HepG2 (cell line): Measurements from ENCODE around the gene CEP68. TPM values are rescaled to one million over a fixed set of nuclear protein-coding genes. Genes with fewer than 3 reads are reported as not detected.

Source experiments
- HNF4A ChIP-seq: sonication (generic); formaldehyde crosslinking; IDR thresholded peaks from 2 replicates; pipeline ENCODE4 v1.4.0; 2020; ENCODE audit warnings: missing genetic modification reagents
- HOXA9 ChIP-seq: sonication (generic); formaldehyde crosslinking; IDR thresholded peaks from 2 replicates; pipeline ENCODE4 v1.8.1; 2022; ENCODE audit warnings: missing genetic modification reagents, mild to moderate bottlenecking, moderate library complexity, borderline replicate concordance
- IKZF1 ChIP-seq: fragments of 450-650 bp; IDR thresholded peaks from 2 replicates; pipeline ENCODE4 v1.7.1; 2016
- MXD3 ChIP-seq: IDR thresholded peaks from 2 replicates; pipeline ENCODE4 v1.6.1; 2016; ENCODE audit warnings: mild to moderate bottlenecking, missing biosample characterization, missing genetic modification reagents
- SNAPC2 ChIP-seq: sonication (generic); formaldehyde crosslinking; IDR thresholded peaks from 2 replicates; pipeline ENCODE4 v1.8.1; 2022; ENCODE audit warnings: mild to moderate bottlenecking, missing genetic modification reagents
- TBP ChIP-seq: sonication (generic); formaldehyde crosslinking; IDR thresholded peaks from 2 replicates; pipeline ENCODE4 v1.5.0; 2020; ENCODE audit warnings: missing genetic modification reagents
- TFAP4 ChIP-seq: sonication (generic); IDR thresholded peaks from 2 replicates; pipeline ENCODE4 v1.6.1; 2016; ENCODE audit warnings: low read depth, borderline replicate concordance
- ZNF224 ChIP-seq: sonication (generic); formaldehyde crosslinking; IDR thresholded peaks from 2 replicates; pipeline ENCODE4 v1.5.0; 2020; ENCODE audit warnings: mild to moderate bottlenecking, missing genetic modification reagents
- ZNF264 ChIP-seq: sonication (generic); formaldehyde crosslinking; IDR thresholded peaks from 2 replicates; pipeline ENCODE4 v1.4.0; 2020; ENCODE audit warnings: missing genetic modification reagents
- ZNF282 ChIP-seq: fragments of 450-650 bp; IDR thresholded peaks from 2 replicates; pipeline ENCODE4 v1.6.1; 2018; ENCODE audit not compliant: partially characterized antibody
- ZNF318 ChIP-seq: sonication (generic); formaldehyde crosslinking; IDR thresholded peaks from 2 replicates; pipeline ENCODE4 v1.4.0; 2020; ENCODE audit warnings: mild to moderate bottlenecking, missing genetic modification reagents
- ZNF326 ChIP-seq: sonication (generic); formaldehyde crosslinking; IDR thresholded peaks from 2 replicates; pipeline ENCODE4 v1.4.0; 2020; ENCODE audit warnings: missing genetic modification reagents, borderline replicate concordance
- ZNF510 ChIP-seq: sonication (generic); formaldehyde crosslinking; IDR thresholded peaks from 2 replicates; pipeline ENCODE4 v1.4.0; 2020; ENCODE audit warnings: low read depth, mild to moderate bottlenecking, missing genetic modification reagents
- ZNF629 ChIP-seq: sonication (generic); formaldehyde crosslinking; conservative IDR thresholded peaks from 2 replicates; pipeline ENCODE4 v1.5.0; 2020; ENCODE audit warnings: missing genetic modification reagents
- polyA plus RNA-seq, 8 experiments: library from polyadenylated mRNA; depleted of rRNA in 3 of 8; stranded (reverse) in 7 of 8; unstranded in 1 of 8; fragments of >200 nt; fragmentation: Illumina TruSeq in 4 of 8; extraction: Trizol in 4 of 8; gene quantifications; 2 replicates each; pipeline versions ENCODE4 v1.2.1 to v1.2.3, GENCODE V29; 2011 to 2016; ENCODE audit warnings: low read depth in 4 of 8, missing spikeins in 1 of 8, mixed read lengths in 1 of 8; ENCODE audit not compliant: insufficient read depth in 1 of 8
- total RNA-seq, 5 experiments: library from RNA; depleted of rRNA; stranded (reverse); fragments of >200 nt; fragmentation: Illumina TruSeq; extraction: Trizol; gene quantifications; 2 replicates each; pipeline ENCODE4 v1.2.3, GENCODE V29; 2016; ENCODE audit warnings: low read depth in 1 of 5
- TF ChIP-seq, protein P1 (sequence below): IDR thresholded peaks from 2 replicates; pipeline ENCODE4 v1.6.1; 2012; ENCODE audit warnings: low read depth, low read length, improper control_type of control experiment
- TF ChIP-seq, protein P2 (sequence below): sonication (generic); formaldehyde crosslinking; conservative IDR thresholded peaks from 2 replicates; pipeline ENCODE4 v1.4.0; 2020; ENCODE audit warnings: missing genetic modification reagents

Gene CEP68
- total and polyA plus RNA-seq, 2 of the 13 experiments (the other 11 are each of a cell fraction or from before 2014, with no cell fraction given), result 5.7 to 9.3 TPM

DNA sequence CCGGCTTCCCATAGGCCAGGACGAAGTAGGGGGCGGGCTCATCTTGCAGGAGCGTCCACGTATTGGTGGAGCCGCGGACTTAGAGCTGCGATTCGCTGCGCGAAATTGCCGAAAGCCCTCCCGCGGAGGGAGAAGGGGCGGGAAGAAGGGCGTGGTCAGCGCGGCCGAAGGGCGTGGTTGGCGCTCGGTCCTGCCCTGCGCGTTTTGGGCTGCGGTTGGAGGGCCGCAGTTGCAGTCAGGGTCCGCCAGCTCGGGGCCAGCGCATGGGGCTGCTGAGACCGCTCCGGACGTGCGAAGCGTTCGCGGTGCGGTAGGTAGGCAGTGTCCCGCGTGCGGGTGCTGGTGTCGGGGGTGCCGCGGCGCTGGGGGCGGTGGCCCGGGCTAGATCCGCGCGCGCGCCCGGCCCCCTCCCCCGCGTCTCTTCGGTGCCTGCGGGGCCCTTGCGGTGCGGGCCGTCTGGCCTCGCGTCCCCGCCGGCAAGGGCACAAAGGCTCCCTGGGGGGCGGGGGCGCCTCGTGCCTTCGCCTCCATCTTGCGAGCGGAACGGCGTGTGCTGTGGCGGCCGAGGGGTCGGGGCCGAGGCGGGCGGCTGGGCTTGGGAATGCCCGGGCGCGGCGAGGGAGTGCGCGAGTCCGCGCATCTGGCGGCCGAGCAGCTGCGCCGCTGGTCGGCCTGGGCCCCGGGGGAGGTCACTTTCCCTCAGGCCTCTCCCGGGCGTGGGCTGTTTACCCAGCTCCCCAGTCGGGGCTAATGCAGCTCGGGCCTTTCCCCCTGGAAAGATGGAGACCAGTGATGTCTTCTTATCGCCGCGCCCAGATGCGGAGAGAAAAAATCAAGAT, at the start of gene CEP68 (continued):
- TF ChIP-seq ZNF318, result no peak; the same call in 1 of the 2 replicates
- peak; percentile 85; the same call in 1 of the 2 replicates for TF ChIP-seq SNAPC2 (CRISPR knock-in tag)
- TF ChIP-seq, protein P1, sequence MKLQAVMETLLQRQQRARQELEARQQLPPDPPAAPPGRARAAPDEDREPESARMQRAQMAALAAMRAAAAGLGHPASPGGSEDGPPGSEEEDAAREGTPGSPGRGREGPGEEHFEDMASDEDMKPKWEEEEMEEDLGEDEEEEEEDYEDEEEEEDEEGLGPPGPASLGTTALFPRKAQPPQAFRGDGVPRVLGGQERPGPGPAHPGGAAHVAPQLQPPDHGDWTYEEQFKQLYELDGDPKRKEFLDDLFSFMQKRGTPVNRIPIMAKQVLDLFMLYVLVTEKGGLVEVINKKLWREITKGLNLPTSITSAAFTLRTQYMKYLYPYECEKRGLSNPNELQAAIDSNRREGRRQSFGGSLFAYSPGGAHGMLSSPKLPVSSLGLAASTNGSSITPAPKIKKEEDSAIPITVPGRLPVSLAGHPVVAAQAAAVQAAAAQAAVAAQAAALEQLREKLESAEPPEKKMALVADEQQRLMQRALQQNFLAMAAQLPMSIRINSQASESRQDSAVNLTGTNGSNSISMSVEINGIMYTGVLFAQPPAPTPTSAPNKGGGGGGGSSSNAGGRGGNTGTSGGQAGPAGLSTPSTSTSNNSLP, result no peak
- peak; percentile 69; the same call in 1 of the 2 replicates for TF ChIP-seq MXD3 (CRISPR knock-in tag)
- TF ChIP-seq IKZF1, result no peak
- 0 out of 2 replicates have a peak, but pooled peaks have one; percentile 68 for TF ChIP-seq HOXA9 (CRISPR knock-in tag)
- TF ChIP-seq ZNF629 (CRISPR knock-in tag), result peak; percentile 5; the same call in 1 of the 2 replicates
- TF ChIP-seq TFAP4, result no peak; the same call in 1 of the 2 replicates
- TF ChIP-seq TBP (CRISPR knock-in tag), result no peak
- 0 out of 2 replicates have a peak, but pooled peaks have one; percentile 65 for TF ChIP-seq ZNF224 (CRISPR knock-in tag)
- no peak for TF ChIP-seq HNF4A (CRISPR knock-in tag)
- TF ChIP-seq ZNF264 (CRISPR knock-in tag), result no peak; the same call in 1 of the 2 replicates
- TF ChIP-seq ZNF326, result no peak
- TF ChIP-seq, protein P2, sequence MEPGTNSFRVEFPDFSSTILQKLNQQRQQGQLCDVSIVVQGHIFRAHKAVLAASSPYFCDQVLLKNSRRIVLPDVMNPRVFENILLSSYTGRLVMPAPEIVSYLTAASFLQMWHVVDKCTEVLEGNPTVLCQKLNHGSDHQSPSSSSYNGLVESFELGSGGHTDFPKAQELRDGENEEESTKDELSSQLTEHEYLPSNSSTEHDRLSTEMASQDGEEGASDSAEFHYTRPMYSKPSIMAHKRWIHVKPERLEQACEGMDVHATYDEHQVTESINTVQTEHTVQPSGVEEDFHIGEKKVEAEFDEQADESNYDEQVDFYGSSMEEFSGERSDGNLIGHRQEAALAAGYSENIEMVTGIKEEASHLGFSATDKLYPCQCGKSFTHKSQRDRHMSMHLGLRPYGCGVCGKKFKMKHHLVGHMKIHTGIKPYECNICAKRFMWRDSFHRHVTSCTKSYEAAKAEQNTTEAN (CRISPR knock-in tag), result peak; percentile 69; the same call in 1 of the 2 replicates
- no peak; the same call in 1 of the 2 replicates for TF ChIP-seq ZNF510 (CRISPR knock-in tag)
- no peak for TF ChIP-seq ZNF282
